Stimulated activated CD4-positive, alpha-beta T cell treated with anti-CD3 and anti-CD28 coated beads, TNF-alpha, amount 100 ng/mL, for 24 hours (primary cell): ENCODE measurements around the gene ADCY2.

Experiments used
- DNase-seq, 3 experiments: peaks; one replicate each; pipeline ENCODE4 v3.0.0-alpha.2; 2020; ENCODE audit warnings: low read depth in 3 of 3

Gene ADCY2

DNA sequence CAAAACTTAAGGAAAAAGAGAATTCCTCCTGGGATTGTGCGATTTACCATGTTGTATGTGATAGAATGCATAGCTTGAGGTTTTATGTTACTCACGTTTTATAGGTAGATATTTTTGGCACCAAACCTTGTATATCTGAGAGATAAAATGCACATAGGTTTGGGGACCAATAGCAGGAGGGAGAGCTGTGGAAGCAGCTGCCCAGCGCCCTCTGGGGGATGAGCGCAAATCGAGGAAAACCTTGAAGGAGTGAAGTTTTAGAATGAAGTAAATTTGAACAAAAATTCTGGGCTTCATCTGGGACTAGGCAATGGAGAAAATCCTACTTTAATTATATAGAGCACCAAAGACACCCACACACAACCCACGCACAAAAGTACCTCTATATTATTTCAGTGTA is 197.0 kb downstream of the ADCY2 start:
- no peak for DNase-seq

DNA sequence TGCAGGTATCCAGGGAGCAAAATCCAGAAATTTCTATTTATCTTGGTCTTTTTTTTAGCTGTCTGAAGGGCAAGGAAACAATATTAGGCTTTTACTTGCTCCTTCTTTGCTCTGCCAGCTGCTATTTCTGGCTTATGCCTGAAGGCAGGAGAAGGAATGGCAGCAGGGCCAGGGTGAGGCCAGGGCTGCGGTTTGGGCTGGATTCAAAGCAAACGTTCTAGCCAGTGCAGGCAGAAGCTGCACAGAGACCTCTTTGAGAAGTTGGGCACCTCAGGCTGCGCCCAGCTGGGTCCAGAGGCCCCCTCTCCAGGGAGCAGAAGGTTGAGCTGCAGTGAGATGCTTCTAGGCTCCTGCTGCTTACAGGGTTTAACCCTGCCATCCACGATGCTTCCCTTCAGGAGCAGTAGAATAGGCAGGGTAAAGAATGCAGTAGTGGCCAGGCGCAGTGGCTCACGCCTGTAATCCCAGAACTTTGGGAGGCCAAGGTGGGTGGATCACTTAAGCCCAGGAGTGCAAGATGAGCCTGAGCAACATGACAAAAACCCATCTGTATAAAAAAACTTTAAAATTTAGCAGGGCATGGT is 201.2 kb downstream of the ADCY2 start:
- DNase-seq: no peak

DNA sequence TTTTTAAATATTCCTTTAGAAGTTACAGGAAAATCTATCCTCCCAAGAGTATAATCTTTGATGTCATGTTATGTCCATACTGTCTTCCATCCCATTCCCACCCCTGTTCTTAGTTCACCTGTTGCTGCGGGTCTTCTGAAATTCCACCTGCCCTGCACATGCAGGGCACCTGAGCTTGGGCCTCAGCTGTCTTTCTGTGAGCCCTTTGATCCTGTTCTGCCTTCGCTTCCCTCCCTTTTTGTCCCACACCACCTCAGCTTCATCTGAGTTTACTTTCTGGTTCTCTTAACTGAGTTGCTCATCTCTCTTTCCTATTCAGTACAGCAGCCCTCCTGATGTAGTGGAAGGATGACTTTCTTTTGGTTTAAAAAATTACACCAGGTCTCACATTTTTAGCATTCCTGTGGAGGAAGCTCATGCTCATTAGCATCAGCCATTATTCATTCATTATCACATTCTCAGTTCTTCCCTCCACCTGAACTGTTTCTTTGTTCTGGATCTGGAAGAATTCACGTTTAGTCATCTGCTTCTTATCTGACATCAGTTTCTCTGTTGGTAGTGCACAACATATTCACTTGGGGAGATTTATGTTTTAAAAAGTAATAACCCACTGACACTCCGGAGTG is 211.0 kb downstream of the ADCY2 start:
- no peak for DNase-seq

DNA sequence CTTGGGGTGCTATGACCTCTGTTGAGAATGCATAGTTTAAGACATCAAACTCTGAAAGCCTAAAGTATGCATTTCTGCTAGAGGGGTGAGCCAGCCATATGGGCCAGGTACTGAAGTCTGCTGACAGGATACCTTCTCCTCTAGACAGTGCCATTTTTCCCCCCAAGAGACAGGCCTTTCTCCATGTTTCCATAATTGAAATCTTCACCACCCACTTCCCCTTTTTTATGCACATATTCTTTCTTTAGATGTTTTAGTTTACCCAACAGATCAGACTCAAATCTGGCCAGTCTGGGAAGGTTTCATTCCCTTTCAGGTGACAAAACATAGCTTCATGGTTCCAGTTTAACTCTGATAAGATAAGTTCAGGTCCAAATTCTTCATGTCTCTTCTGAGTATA is 212.8 kb downstream of the ADCY2 start:
- no peak for DNase-seq

DNA sequence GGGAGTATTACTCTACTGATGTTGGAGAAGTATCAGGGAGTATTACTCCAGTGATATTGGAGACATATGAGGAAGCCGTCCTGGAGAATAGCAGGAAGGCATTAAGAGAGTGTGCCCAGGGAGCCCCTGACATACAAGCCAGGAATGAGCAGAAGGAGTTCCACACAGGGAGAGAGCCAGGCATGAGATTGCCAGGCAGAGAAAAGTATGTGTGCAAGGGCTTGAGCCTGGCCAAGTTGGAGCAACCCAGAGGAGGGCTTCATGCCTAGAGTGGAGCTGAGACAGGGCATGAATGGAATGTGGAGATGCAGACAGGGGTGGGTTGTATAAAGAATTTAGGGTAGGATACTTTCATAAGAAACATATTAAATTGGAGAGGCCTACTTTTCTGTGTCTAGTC is 213.8 kb downstream of the ADCY2 start:
- no peak for DNase-seq

DNA sequence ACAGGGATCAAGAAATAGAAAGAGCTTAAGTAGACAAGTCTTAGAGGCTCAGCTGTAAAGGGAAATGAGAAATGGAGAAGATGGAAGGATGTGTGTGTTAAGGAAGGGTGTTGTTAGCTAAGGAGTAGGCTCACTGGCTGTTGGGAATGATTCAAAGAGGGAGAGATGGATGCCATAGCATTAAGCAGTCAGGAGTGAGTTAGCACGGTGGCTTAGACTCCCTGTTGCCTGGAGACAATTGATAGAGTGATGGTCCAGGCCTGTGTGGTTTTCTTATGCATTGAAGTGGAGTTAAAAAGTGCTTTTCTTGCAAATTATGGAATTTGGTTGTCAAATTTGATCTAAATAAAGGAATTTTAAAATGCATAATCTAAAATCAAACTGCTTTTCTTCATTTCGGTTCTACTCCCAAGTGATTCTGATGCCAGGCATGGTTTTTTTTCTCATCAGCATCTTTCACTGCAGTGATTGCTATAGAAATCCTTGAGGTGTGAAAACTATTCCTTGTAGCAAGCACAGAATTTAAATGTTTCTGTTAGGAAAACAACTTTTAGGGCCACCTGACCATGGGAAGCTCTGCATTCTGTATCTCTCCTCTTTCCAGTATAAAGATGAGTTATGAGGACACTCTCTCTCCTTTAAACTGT is 214.7 kb downstream of the ADCY2 start:
- no peak for DNase-seq

DNA sequence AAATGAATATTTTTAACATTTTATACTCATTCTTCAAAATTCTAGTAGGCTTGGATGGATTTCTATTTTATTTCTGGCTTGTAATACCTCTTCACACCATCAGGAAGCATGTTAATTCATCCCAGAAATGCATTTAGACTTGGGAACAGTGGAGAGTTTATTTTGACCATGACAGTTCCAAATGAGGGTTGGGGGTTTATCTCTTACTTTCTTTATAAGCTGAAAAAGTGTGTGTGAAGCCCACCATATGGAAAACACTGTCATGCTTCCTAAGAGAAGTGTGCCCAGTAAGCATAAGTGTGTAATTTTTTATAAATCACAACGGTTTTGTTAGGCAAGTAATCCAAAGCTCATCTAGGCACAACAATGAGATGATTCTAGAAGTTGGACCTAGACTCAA is 215.6 kb downstream of the ADCY2 start:
- DNase-seq: no peak

DNA sequence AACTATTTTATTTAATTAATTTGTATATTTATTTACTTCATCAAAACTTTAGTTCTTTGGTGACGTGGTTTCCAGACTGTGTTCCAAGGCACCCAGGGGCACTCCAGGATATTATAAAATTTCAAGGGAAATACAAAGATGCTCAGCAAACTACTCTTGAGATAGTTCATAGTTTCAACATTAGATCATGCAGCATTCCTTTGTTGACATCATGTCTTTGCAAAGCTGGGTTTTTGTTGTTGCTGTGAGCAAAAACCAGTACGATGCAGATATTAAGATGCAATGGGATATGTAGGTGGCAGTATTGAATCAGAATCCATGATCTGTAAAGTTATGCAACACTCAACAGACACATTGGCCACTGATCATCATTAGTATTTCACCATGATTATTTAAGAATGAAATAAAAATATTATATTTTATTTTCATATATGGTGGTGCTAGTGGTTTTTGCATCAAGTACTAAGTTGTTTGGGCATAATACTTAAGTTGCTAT is 219.7 kb downstream of the ADCY2 start:
- DNase-seq: no peak

DNA sequence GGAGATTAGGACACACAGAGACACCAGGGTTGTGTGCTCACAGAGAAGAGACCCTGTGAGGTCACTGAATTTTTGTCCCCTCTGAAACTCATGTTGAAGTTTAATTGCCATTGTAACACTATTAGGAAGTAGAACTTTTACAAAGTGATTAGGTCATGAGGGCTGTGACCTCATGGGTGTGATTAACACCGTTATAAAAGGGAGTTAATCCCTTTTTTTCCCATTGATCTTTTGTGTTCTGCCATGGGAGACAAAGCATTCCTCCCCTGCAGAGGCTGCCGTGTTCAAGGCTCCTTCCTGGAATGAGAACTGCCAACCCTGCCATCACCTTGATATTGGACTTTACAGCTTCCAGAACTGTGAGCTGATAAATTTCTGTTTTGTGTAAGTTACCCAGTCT is 221.0 kb downstream of the ADCY2 start:
- DNase-seq: no peak

DNA sequence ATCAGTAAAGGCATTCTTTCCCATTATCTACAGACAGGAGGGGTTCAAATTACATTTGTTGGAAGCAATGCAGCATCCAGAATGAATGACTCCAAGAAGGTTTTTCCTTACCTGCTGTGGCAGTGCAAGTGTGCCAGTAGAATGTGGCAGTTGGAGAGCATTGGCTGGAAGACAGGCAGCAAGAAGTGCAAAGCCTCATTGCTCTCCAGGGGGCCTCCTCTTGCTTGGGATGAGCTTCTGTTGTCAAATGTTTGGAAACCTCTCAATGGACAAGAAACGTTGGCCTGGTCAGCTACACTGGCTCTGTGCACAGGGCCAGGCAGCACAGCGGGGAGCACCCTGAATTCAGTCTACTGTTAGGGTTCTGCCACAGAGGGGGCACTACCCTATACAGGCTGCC is 226.6 kb downstream of the ADCY2 start:
- no peak for DNase-seq

DNA sequence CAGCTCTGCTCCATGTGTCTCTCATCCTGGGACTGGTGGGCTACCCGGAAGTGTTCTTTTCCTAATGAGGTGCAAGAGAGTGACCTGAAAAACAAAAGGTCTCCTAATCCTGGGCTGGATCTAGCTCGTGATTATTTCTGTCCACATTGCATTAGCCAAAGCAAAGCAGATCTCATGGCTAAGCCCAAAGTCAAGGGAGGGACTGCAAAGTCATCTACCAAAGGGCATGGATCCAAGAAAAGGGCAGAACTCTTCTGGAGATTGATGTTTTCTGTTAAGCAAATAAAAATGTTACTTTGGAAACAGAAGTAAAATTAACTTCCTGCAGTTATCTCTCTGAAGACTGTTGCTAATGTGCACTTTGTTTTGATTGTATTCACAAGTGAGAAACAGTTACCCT is 229.8 kb downstream of the ADCY2 start:
- no peak for DNase-seq

DNA sequence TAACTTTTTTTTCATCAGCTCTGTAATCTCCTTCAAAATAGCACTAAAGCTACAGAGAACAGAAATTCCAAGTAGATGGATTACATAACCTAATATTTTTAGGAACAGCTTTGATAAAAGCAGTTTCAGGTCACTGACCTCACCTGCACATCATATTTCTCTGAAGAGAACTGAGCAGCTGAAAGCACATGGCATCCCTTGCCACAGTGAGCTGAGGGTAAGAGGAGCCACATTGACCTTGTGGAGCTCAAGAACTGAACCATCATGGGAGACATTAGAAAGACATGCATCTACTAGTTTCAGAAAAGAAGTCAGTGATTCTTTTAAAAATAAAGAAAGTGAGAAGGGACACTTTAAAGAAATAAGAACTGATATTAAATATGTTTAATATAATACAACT is 232.3 kb downstream of the ADCY2 start:
- no peak for DNase-seq

DNA sequence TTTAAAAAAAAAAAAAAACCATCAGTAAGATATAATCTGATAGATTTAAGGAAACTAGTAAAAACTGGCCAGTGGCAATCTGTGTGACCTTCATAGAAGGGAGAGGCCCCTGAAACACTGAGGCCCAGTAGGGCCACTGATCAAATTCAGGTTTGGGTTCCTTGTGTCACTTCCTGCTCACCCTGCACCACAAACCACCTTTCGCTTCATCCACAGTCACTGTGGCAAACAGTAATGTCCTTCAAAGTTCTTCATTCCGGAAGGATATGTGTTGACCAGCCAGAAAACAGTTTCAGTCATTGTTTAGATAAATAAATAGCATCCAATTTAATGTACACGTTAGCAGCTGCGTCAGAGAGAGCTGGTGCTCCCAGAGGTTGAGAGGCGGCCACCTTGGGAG is 232.9 kb downstream of the ADCY2 start:
- DNase-seq: no peak

DNA sequence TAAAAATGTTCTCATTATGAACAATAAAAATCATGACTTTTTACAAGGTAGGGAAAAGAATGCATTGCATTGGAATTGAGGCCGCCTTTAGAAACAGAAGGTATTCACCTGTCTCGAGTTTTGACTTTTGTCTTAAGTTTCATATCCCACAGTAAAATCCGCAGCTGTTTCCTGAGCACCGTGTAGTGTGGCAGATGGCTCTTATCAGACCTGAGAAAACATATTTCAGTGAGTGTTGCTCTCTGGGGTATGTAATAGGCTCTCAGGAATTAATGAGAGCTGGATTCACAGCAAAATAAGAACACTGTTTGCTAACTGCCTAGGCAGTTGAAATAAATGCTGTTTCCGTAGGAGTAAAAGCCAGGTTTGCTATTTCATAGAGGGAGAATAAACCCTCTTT is 233.6 kb downstream of the ADCY2 start:
- no peak for DNase-seq

DNA sequence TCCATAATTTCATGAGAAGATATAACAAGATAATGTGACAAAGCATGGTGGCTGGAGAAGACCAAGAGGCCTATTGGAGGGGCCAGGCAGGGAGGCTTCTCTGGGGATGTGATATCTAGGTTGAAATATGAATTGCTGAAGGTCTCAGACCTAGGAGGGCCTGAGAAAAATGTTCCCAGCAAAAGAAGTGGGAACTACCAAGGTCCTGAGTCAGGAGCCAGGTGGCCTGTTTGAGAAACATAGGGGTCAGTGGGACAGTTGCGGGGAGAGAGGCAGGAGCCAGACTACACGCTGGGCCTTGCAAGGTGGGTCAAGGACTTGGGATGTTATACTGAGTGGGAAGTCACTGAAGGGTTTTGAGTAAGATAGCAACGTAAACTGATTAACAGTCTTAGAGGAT is 238.9 kb downstream of the ADCY2 start:
- no peak for DNase-seq

DNA sequence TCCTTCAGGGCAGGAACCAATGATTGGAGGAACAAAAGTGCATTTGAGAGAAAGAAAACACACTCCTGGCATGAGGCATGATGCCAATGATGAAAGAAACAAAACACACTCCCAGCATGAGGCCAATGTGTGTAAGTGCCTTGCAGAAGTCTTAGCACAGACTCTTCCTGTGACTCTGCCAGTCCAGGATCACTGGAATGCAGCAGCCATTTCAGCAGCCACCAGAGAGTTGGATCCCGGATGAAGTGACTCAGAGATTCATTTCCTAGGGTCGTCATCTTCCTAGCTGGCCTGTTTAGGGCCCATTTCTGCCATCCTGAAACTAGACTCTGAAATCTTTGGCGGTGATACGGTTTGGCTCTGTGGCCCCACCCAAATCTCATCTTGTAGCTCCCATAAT is 242.5 kb downstream of the ADCY2 start:
- no peak for DNase-seq

DNA sequence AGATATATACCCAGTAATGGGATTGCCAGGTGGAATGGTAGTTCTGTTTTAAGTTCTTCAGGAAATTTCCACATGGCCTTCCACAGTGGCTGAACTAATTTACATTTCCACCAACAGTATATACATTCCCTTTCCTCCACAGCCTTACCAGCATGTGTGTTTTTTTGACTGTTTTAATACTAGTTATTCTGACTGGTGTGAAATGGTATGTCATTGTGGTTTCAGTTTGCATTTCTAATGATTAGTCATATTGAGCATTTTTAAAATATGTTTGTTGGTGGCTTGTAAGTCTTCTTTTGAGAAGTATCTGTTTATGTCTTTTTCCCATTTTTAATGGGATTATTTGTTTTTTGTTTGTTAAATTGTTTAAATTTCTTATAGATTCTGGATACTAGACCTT is 246.1 kb downstream of the ADCY2 start:
- no peak for DNase-seq

DNA sequence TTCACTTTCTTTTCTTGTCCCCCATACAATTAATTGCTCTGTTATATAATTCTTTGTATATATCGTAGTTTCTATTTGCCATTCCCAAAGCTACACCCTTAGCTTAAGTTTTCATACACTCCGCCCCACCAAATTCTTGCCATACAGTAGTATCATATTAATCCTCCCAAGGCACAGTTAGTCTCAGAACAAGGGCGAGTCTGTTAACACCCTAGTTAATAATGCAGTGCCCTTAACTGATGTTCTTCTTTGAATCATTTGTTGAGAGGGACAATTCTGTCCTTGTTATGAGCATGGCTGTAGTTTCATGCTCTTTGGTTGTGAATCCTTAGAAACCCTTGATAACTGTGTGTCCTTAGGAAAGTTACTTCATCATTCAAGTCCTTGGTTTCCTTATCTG is 248.8 kb downstream of the ADCY2 start:
- DNase-seq: no peak

DNA sequence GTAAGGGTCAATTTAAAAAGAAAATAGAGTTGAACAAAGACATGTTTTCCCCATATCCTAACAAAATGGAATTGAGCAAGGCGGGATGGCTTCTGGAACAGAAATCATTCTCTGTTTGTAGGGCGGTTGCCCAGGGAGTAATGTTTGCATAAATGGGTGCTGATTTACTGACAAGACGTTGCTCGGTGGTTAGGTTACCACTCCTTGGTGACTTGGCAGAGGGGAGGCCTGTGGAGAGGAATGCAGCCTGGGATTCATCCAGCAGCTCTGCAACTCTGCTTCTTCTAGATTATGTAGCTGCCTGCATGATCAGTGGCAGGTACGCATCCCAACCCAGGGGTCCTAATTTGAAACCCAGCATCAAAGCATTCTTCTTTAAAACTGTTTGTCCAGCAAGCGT is 254.8 kb downstream of the ADCY2 start:
- DNase-seq: no peak

DNA sequence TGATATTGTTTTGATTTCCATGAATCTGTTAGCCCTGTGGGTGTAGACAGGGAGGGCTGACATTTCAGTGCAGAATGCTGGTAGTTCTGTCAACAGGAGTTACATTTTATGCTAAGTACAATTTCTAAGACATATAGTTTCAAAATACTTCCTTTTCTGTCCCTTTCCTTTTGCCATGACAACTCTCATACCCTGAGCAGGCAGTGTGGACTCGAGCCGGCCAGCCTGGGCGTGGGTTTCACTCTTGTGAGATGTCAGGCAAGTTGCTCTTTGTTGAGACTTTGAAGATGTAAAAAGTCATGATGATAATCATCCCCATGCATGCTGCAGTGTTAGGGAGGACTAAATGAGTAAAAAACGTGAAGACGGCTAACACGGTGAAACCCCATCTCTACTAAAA is 257.1 kb downstream of the ADCY2 start:
- no peak for DNase-seq

DNA sequence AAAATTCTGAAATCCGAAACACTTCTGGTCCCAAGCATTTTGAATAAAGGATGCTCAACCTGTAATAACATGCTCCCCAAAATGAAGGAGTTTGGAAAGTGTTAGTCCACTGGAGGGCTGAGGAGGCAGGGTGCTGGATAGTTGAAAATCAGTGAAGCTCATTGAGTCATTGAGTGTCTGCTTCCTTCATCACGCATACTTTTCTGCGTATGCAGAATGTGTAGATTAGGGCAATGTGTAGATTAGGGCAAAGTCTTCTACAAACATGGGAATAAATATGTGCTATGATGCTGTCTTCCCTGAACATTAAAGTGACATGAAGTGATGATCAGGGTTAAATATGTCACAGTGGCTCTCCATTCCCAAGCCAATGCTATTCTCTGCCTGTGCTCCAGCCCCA is 261.2 kb downstream of the ADCY2 start:
- DNase-seq: no peak

DNA sequence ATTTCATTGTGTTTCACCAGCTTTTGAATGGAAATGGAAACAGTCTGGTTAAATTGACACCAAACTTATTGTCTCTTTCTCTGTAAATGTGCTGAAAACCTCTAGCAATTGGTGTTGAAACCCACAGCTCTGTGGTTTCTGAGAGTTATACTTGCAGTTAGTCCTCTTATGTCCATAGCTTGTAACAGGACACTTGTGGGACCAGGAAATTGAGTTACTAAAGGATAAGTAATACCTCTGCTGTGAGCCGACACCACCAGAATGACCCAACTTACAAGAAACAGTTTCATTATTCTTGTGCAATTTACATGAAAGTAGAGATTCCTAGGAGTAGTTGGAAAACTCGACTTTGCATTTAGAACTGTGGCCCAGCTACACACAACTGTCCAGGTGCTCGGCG is 263.5 kb downstream of the ADCY2 start:
- no peak for DNase-seq

DNA sequence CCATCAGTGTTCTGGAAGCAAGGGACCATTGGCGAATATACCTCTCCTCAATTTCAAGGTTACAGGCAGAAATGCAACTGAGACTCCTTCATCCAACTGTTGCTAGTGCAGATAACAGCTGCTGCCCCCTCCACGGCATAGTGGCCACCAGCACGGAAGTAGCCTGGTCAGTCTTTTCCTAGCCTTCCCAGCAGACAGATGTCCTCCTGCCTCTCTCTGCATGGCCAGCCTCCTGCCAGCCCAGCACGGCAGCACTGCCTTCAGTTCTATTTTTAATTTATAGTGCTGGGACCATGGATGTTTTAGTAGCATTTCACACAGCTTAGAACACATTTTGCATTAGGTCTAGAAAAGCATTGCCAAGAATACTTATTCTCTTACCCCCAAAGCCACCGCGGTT is 266.4 kb downstream of the ADCY2 start:
- no peak for DNase-seq

DNA sequence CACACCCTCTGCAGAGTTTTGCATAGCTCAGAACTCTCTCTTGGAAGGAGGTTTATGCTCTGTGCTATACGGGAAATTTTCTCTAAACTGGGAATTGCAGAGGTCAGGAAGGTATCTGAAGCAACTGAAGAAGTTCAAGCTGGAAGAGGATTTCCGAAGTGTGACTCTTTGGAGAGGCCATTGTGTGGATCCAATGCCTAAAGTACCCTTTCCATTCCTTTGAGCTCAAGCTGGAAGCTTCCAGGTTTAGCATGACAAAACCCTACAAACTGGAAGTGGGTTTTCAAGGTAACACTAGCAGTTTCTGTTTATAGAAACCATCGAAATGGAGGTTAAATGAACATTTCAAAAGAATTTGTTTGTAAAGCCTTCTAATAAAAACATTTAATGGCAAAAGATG is 267.9 kb downstream of the ADCY2 start:
- no peak for DNase-seq
